Measurements from ENCODE around the gene PRR5.

DNA sequence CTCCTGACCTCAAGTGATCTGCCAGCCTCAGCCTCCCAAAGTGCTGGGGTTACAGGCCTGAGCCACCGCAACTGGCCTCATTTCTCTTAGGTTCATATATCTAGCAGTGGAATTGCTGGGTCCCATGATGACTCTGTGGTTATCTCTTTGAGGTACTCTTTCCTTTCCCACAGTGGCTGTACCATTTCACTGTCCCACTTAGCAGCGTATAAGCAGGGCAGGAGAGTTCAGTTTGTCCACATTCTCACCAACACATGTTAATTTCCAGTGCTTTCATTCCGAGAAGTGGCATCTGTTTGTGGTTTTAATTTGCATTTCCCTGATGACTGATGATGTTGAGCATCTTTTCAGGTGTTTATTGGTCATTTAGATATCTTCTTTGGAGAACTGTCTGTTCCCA, 16.4 kb downstream of the PRR5 start:
- TF ChIP-seq, protein P1, sequence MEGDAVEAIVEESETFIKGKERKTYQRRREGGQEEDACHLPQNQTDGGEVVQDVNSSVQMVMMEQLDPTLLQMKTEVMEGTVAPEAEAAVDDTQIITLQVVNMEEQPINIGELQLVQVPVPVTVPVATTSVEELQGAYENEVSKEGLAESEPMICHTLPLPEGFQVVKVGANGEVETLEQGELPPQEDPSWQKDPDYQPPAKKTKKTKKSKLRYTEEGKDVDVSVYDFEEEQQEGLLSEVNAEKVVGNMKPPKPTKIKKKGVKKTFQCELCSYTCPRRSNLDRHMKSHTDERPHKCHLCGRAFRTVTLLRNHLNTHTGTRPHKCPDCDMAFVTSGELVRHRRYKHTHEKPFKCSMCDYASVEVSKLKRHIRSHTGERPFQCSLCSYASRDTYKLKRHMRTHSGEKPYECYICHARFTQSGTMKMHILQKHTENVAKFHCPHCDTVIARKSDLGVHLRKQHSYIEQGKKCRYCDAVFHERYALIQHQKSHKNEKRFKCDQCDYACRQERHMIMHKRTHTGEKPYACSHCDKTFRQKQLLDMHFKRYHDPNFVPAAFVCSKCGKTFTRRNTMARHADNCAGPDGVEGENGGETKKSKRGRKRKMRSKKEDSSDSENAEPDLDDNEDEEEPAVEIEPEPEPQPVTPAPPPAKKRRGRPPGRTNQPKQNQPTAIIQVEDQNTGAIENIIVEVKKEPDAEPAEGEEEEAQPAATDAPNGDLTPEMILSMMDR (conservative IDR thresholded peaks at IDR 0.05; ENCODE audit: low read length), result no peak
- TF ChIP-seq EZH2phosphoT487 (IDR thresholded peaks at IDR 0.05; ENCODE audit: borderline replicate concordance, low read depth, low read length), result no peak
